GM18868 (cell line): Measurements from ENCODE around the gene NEK10.
"Not testable (repeated sequence)": the region's sequence is repeated elsewhere in the genome, so short reads cannot be mapped to it uniquely, and the experiment has no call there.

Experiments
- ATAC-seq: cut with Tn5 transposase; IDR thresholded peaks from one replicate; pipeline ENCODE4 v1.9.1; 2021; ENCODE audit warnings: mild to moderate bottlenecking, moderate library complexity; ENCODE audit not compliant: unreplicated experiment

NEK10 gene, protein sequence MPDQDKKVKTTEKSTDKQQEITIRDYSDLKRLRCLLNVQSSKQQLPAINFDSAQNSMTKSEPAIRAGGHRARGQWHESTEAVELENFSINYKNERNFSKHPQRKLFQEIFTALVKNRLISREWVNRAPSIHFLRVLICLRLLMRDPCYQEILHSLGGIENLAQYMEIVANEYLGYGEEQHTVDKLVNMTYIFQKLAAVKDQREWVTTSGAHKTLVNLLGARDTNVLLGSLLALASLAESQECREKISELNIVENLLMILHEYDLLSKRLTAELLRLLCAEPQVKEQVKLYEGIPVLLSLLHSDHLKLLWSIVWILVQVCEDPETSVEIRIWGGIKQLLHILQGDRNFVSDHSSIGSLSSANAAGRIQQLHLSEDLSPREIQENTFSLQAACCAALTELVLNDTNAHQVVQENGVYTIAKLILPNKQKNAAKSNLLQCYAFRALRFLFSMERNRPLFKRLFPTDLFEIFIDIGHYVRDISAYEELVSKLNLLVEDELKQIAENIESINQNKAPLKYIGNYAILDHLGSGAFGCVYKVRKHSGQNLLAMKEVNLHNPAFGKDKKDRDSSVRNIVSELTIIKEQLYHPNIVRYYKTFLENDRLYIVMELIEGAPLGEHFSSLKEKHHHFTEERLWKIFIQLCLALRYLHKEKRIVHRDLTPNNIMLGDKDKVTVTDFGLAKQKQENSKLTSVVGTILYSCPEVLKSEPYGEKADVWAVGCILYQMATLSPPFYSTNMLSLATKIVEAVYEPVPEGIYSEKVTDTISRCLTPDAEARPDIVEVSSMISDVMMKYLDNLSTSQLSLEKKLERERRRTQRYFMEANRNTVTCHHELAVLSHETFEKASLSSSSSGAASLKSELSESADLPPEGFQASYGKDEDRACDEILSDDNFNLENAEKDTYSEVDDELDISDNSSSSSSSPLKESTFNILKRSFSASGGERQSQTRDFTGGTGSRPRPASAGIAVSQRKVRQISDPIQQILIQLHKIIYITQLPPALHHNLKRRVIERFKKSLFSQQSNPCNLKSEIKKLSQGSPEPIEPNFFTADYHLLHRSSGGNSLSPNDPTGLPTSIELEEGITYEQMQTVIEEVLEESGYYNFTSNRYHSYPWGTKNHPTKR

DNA sequence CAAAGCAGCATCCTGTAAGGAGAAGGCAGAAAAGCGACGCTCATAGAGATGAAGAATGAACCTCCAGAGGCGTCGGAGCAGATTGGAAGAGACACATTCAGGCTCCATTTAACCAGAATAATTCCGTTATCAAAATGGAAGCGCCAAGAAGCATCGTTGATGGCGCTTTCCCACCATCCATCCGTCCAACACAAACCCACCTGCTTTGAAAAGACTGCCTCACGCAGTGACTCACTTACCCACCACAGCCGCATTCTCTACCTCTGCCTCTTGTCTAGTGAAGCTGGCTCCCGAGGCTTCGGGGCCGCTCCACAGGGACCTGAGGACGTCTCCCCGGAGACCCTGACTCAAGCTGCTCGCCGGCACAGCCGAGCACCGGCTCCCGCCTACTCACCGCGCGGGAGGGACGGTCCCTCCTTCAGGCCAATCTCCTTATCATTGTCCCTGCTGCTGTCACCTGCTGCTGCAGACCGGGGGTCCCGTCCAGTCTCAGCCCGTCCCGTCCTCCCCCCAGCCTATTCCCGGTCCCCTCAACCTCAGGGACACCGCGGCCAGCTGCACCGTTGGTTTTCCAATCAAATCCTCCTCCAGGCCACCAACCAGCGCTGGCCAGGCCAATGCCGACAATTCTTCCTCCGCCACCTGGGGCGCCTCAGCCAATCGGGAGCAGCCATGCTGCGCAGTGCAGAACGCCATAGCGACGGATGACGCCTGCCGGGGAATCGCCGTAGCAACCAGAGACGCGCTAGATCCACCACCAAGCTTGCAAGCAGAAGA, at the start of gene NEK10:
Gene NEK10, minus strand, starts transcription at position 553 of the 777 bp plus-strand sequence. CDS start 16,501 bp downstream, outside the sequence.
- peak; percentile 100 for ATAC-seq

DNA sequence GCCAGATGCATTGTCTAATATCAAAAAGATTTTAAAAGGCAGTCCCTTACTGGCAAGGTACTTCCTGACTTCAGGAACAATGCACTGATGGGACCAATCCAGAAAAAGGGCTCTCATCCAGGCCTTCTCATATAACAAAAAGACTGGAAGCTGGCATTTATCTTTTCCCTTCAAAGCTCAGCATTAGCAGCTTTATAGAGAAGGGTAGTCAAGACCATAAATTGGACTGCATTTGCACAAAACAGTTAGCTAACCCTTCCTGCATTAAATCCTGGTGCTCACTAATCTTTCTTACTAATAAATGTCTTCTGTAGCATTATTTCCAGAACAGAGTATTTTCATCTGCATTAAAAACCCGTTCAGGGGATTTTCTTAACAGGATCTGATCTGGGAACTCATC, 46.0 kb upstream of the NEK10 start:
- no peak for ATAC-seq

DNA sequence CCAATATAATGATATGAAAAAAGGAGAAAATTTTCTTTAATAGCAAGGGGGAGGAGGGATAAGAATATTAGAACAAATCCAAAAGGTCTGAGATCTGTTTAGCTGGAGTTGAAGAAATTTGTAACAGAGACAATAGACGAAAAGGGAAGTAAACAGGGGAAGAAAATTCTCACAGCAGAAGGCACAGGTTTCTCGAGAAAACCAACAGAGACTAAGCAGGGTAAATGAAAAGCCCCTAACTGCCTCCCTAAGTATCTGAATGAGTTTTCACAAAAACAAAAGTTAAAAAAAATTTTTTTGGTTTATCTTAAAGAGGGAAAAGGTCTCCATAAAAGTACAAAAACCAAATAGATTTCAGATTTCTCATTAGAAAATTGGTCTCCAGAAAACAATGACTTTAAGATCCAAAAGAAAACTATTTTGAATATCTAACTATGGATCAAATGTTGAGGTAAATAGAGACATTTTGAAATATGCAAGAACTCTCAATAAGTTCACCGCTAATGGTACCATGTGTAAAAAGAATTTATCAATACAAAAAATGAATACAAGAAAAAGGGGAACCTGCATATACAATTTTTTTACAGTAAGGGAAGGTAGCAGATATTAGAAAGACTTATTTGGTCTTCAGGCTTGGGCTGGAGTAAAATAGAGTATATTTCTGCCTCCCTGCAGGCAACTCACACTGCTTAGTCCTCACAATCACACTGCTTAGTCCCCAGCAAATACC, 23.9 kb upstream of the NEK10 start:
- ATAC-seq: peak; percentile 93

DNA sequence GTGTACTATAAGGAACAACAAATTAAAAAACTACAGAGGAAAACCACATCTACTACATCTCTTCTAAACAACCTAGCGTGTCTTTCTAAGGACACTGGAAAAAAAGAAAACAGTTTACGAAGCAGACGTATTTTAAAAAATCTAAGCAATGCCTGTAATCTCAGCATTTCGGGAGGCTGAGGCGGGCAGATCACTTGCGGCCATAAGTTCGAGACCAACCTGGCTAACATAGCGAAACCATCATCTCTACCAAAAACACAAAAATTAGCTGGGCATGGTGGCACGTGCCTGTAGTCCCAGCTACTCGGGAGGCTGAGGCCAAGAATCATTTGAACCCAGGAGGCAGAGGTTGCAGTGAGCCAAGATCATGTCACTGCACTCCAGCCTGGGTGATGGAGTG, 23.2 kb upstream of the NEK10 start:
- not testable (repeated sequence) for ATAC-seq

DNA sequence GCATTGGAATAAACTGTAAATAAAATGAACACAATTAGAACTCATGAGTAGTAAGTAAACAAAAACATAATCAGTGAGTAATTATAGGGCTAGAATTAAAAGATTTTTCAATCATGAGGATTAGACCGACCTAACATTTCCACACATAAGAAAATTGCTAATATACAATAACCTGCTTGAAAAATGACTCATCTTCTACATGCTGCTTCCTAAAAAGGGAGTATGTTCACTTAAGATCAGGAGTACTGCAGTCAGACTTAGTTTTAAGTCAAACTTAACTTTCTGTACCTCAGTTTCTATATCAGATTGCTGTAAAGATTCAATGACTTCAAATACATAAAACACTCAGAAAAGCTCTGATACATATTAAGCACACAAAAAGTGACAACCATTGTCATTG, 22.6 kb upstream of the NEK10 start:
- ATAC-seq: peak; percentile 41

DNA sequence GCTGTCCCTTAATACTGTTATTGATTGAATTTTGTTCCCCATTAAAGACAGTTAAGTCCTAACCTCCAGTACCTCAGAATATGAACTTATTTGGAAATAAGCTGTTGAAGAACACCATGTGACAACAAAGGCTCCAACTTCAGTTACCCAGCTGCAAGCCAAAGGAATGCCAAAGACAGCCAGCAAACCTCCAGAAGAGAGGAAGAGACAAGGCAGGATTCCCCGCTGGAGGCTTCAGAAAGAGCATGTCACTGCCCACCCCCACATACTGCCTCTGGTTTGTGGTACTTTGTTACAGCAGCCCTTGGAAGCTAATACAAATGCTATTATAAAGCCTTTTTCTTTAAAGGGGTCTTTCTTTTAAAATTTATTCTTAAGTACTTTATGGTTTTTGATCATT, 18.4 kb upstream of the NEK10 start:
- no peak for ATAC-seq

DNA sequence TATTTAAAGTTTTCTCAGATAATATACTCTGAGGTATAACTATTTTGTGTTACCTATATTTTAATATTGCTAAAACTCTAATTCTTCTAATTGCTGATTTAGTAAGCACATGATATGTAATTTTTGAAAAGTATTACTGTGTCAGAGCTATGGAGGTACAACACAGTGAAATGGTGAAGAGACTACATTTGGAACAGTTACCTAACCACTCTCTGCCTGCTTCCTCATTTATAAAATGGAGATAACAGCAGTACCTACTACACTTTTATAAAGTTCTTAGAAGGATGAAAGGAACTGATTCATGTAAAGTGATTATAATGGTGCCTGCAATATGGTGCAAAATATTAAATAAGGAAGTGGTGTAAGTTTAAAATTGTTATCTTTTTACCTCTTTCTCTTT, 16.3 kb upstream of the NEK10 start:
- ATAC-seq: peak; percentile 85

DNA sequence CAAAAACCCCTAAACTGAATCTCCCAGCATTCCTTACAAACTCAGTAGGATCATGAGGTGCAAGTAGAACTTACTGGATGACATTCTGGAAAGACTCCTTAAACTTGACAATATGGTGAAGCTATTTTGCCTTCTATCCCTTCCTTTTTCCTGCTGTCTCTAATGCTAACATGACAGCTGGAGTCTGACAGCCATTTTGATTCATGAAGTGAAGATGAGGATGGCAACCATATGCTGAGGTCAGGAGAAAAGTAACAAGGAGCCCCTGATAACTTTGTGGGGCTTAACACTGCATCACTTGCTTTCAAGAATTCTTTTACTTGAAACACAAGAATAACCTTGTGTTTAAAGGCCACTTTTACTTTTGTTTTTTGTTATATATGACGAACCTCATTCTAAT, 15.0 kb upstream of the NEK10 start:
- ATAC-seq: no peak

DNA sequence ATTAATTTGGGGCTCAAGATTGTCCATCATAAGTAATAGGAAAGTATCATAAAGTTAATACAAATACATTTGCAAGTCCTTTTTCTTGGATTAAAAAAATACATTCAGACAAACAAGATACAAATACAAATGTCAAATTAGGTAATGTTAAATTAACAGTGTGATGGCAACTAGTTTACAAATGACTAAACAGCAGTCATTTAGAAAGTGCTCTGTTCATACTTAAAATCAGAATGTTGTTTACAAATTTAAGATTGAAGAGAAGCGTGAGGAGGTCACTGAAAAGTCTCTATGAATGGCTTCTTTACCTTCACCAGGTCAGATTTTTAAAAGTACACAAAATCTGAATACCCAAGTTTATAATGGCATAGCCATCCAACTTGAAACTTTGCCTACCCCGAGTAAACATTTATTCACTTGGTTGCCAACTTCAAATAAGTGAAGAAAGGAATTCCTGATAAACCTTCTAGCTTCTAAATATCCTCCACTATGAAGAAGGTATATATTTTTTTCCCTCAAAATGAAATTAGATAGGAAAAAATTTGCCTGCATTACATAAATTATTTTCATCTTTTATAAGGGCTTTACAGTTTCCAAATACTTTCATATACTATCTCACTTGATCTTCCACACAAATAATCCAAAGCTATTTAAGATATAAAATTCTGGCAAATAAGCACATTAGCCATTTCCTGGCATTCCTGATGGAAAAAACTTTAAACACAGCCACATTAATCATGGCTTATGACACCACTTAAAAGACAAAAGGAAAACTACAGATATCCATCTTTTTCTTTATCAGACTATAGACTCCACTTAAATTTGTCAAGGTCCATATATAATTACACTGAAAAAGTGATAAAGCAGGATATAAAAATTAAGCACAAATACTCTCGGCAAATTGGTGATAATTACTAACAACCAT, 11.5 kb upstream of the NEK10 start:
- ATAC-seq: no peak

DNA sequence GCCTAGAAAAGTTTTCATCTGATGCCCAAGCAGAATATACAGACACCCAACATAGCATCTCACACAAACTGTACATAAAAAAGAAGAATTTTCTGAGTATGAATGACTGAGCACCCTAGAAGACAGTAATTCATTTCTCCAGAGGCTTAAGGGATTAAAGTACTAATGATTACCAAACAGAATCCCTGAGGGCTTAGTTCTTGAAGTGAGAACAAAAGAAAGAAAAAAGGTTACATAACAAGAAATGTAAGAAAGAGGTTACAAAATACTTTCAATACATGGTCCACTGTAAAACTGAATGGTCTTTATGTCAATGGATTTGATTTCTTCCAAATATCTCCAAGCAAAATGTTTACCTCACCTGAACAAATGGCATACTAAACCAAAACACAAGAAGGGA, 9.1 kb upstream of the NEK10 start:
- ATAC-seq: no peak

DNA sequence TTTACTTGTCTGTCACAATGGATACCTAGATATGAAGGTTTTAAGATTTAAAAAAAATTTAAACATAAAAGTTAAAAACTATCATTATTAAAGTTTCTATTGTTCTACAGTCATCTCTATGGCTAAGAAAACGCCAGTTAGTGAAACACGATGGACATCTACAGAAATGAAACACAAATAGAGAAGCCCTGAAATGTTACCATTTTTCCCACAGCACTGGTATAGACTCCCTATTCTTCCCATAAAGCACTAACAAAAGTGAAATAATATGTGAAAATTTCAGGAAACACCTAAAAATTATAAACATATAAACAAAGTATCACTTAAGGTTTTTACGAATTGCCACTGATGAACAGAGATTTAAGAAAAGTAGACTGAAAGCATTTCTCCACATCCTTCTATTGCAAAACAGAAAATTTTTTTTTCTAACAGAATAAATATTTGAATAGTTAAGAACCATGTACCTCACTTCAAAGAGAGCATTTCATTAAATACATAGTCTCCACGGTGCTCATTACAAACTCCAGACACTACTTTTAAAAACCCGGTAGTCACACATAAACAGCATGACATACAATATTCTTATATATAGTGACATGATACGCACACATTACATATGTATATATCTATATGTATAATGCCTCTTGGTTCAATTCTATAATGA, 7.1 kb upstream of the NEK10 start:
- no peak for ATAC-seq

DNA sequence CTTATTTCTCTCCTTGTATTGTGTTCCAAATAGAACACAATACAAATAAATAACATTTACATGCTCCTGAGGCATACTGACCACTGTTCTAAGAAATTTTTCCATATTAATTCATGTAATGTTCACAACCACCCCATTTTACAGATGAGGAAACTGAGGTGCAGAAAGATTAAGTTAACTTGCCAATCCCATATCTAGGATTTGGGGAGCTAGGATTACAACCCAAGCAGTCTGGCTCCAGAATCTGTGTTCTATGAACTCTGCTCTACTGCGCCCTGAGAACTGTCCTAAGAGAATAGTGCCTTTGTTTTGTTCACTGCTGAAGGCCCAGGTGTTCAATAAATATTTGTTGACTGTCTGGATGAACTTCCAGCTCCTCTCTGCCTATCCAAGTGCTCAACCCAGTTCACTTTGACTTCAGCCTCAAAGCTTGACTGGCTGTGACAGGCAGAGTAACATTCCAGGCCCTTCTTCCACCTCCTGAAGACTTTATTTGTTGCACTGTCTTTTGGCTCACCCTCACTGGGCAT, 3.1 kb downstream of the NEK10 start:
- ATAC-seq: no peak

DNA sequence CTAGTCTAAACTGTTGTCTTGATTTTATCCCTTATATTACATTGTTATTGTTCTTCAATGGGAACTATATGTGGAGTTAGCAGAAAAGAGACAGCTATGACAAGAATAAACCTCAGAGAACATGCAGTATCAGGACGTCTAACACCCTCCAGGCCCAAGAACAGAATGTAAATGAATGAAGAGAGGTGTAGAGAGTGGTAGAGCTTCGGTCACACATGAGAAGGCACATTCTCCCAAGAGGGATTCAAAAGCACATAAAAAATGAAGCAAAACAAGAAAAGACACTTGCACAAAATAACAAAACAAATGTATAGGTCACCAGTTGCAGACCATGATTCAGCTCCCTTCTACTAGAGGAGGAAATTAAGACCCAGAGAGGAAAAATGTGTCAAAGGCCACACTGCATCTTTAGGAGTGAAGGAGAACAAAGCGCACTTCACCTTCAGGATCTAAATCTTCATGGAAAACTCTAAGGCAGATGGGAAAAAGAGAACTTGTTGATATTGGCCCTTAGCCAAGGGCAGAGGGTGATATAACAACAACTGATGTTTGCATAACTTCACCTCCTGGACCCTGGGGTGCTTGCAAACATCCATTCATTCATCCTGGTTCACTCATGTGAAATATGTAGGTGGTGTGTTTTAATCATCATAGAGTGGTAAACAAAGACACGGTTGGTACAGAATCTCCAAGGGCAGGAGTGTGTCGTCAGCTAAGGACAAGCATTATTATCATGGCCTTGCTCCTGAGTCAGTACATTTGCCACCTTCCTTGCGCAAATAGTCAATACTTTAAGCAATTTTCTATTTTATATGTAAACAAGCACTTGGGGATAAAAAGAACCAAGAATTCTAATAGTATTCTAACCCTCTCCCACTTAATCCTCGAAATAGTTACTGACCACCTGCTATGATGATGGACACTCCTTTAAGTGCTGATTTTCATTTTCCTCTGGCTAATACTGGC, 8.8 kb downstream of the NEK10 start:
- ATAC-seq: peak; percentile 43

DNA sequence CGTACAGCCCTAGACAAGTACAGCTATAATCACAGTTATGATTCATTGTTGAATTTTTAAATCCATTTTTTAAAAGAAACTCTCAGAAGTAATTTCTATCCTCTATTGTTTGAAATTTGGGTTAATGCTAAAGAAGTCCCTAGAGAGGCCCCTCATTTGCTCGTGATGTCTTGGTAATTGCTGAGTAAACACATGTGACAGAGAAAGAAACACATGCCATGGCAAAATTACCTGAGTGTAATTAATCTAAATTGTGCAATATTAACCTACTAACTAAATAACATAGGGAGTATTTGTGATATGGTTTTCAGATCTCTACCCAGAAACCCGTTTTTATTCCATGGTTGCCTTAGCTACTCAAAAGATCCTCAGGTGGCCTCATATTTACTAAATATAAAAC, 10.8 kb downstream of the NEK10 start:
- ATAC-seq: no peak

DNA sequence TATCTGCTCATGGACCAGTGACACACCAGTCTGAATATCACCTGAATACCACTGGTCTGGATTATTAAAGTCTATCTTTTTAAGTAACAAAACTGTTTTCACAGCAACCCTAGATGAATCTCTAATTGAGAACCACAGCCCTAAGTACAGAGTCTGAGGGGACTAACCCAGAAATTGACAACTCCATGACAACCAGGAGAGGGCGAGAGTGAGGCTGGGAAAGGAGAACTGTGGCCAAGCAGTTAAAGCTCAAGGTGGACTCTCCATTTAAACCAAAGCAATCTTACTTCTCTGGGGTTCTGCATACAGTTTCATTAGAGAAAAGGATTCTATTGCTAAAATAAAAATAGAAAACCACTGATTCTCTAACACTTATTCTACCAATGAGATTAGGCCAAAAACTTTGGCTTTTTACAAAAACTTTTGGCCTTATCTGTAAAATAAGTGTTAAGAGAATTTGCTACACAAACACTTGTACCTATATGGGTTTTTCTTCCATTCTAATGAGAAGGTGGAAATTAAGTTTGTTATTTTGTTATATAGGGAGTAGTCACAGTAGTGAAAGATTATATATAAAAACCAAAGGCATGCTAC, 11.4 kb downstream of the NEK10 start:
- ATAC-seq: peak; percentile 94

DNA sequence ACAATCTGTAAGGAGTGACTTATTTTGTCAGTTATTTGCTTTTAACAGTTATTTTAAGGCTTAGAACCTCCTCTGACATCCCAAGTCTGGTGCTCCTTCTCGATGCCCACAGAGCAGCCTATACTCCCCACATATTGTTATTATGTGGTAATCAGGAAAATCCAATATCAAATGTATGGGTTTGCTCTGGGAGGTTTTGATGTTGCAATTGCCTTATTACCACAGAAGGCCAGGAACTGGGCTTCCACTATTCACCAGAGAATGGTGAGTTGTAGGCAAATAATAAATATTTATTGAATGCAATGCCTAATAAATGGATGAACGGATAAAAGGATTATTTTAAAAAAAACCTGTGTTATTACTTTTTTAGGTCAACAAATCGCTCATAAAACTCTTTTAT, 12.2 kb downstream of the NEK10 start:
- ATAC-seq: no peak
